Activated T-cell treated with anti-CD3 and anti-CD28 coated beads, Interleukin-2, amount 50 U/mL, for 1 hour (primary cell): ENCODE measurements around the gene TRAF1.

ENCODE experiments used
- DNase-seq: peaks from one replicate; pipeline ENCODE4 v3.0.0-alpha.2; 2020

TRAF1 gene

DNA sequence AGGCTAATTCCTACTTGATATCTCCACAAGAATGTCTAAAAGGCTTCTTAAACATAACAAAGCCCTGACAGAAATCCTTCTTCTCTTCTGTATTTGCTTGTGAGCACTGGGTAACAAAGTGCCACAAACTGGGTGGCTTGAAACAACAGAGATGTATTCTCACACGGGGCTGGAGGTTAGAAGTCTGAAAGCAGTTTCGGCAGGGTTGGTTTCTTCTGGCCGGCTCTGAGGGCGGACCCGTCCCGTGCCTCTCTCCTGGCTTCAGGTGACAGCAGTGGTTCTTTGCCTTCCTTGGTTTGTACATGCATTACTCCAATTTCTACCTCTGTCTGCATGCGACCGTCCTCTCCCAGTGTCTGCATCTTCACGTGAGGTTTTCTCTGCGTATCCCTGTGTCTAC, 14.0 kb upstream of the TRAF1 start:
- no peak for DNase-seq

- no peak for DNase-seq
Observed at GRCh38 chr9:120938851-120939250, 12.3 kb upstream of the TRAF1 start.

- DNase-seq, result no peak
Observed at GRCh38 chr9:120937596-120937995, 11.0 kb upstream of the TRAF1 start.

- DNase-seq, result no peak
Observed at GRCh38 chr9:120937127-120937526, 10.5 kb upstream of the TRAF1 start.

GRCh38 chr9:120936764-120937122, 10.1 kb upstream of the TRAF1 start:
- no peak for DNase-seq

- peak; percentile 92 for DNase-seq
Observed at GRCh38 chr9:120936011-120936763, 9.6 kb upstream of the TRAF1 start.

DNA sequence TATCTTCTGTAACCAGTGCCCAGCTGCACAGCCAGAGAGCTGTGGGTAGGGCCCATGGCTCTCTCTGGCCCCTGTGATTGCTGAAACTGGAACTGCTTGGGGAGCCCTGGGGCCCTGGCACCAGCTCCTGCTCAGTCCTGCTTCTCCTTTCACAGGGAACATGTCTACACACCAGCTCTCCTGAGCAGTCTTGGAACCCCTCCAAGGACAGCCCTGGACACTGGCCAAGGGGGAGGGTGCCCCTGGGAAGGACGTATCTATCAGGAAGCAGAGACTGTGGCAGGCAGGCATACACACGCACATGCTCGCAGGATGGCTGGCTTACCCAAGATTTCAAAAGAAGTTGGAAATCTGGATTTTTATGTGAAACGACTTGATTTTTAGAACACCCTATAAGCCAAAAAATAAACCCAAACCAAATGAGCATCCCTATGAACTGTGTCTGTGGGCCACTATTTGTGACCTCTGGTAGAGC, 8.8 kb upstream of the TRAF1 start:
- no peak for DNase-seq

DNA sequence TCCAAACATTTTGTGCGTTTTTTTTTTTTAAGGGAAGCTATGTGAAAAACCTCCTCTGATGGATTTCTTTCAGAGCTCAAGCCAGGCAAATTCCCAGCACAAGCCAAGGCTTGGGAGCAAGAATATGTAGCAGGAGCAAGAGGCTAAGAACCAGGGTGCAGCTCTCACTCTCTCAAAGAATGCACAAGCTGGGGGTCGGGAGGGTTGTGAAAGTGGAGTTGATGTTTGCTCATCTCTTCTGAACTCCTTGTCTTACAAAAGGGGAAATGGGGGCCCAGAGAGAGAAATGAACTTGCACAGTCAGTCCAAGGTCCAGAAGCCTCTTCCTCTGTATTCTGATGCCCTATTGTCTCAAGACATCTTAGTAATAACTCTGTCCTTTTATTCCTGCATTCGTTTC, 7.7 kb upstream of the TRAF1 start:
- no peak for DNase-seq

DNA sequence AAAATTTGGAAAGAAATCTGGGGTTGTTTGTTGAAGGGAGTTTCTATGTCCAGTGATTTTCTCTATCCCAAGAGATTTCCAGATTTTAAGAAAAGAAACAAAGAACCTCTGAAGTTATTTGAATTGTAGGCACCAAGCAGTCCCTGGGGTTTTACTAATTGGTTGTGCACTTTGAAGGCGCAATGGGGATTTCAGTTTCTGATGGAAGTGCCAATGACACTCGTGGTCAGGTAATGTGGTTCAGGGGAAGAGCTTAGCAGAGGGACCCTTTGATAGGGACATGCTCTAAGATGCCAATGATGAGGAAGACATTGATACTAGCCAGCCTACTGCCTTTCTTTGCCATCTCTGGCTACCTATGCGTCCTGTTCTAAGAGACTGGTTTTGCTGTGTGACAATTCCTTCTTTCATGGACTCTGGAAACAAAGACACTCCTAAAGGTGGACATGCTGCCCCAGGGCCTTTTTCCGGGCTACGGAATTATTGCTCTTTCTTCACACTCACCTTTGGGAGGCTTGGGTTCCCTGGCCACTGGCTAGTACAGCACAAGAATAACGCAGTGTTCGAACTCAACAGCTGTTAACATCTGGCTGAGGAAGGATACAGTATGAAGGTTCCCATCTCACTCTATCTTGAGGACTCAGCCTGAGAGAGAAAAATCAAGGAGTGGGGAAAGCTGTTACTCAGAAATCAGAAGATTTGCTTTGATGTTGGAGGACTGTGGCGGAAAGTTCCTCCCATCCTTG, 6.9 kb upstream of the TRAF1 start:
- no peak for DNase-seq

- DNase-seq, result no peak
Observed at GRCh38 chr9:120932086-120932823, 5.7 kb upstream of the TRAF1 start.

DNA sequence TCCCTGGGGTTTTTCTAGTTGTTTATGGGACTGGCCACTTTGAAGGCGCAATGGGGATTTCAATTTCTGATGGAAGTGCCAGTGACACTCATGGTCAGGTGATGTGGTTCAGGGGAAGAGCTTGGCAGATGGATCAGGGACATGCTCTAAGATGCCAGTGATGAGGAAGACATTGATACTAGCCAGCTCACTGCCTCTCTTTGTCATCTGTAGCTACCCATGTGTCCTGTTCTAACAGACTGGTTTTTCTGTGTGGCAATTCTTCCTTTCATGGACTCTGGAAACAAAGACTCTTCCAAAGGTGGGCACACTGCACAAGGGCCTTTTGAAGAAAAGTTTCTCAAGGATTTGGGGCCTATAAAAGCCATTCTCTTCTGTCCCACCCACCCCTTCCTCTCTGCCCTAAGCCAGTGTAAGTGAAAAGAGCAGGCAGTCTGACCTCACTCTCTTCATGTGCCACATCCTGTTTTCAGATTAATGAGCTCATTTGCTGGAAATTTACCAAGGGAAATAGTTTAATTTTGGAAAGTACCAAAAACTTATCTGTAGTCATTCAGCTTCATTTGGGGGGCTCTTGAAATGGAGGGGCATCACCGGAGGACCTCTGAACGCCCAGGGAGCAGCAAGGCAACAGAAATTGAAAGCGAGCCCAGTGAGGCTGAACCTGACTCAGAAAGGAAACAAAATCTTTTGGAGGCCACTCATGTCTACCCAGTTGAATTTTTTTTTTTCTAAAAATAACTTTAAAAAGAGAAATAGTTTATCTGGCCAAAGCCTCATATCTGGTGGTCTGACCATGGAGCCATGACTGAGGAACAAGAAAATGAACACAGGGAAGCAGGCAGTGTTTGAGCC, 4.9 kb upstream of the TRAF1 start:
- no peak for DNase-seq

- DNase-seq, result no peak
Observed at GRCh38 chr9:120929229-120929791, 2.7 kb upstream of the TRAF1 start.

DNA sequence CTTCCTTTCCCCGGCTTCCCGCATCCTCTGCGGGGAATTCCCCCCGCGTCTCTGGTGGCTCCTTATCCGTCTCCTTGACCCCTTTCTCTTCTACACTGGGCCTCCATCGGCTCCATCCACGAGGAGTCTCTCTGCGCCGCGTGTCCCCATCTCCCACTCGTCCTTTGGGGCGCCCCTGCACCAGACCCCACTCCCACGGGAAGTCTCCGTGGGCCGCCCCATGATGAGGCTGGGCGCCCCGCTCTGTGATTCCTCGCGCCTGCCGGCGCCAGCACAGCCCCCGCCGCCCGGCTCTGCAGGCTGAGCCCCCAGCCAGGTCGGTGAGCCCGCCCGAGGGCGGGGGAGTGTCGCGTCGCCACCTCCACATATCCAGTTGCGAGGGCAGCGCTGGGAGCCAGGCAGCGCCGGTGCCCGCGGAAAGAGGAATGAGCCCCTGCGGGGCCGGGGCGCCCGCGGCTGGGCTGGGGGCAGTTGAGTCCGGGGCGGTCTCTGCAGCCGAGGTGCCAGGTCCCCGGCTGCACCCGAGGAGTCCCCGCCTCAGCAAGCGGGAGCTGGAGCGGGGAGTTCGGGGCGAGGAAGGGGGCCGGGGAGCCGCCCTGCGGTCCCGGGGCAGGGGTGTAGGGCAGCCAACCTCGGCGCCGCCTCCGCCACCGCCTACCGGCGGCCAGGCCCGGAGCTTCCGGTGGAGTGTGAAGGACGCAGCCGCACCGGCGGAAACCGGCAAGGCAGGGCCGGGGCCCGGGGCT, 2.1 kb upstream of the TRAF1 start:
- peak; percentile 79 for DNase-seq

- no peak for DNase-seq
Observed at GRCh38 chr9:120928015-120928482, 1.5 kb upstream of the TRAF1 start.

DNA sequence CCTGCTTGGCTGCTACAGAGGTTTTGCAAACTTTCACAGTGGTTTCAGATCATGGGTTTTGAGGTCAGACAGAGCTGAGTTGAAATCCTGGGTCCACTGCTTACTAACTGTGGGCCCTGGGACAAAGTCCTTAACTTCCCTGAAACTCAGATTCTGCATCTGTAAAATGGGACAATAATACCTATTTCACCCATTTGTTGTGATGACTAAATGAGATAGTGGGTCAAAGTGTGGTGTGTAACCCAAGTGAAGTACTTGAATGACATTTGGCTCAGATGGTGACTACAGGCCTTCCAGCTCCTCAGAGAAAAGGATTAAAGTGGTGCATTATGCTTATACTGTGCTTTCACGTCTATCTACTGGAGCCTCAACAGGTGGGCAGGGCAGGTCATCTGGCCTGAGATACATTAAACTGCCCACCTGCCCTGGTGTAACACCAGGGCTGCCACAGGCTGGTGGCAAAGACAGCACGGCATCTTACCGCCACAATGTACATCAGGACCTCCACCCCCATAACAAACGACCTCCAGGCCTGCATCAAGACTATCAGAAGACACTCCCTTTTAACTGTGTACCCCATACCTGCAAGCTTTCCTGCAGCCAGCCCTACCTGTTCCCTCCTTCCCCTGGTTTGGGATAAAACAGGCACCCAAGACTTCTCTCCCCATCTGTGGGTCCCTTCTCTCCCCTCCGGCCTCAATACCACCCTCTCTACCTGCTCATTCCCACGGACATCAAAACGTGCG, 846 bp upstream of the TRAF1 start:
- no peak for DNase-seq

GRCh38 chr9:120925535-120926396, 830 bp downstream of the TRAF1 start:
- DNase-seq, result peak; percentile 80

- no peak for DNase-seq
Observed at GRCh38 chr9:120924698-120925534, 1.7 kb downstream of the TRAF1 start.

DNA sequence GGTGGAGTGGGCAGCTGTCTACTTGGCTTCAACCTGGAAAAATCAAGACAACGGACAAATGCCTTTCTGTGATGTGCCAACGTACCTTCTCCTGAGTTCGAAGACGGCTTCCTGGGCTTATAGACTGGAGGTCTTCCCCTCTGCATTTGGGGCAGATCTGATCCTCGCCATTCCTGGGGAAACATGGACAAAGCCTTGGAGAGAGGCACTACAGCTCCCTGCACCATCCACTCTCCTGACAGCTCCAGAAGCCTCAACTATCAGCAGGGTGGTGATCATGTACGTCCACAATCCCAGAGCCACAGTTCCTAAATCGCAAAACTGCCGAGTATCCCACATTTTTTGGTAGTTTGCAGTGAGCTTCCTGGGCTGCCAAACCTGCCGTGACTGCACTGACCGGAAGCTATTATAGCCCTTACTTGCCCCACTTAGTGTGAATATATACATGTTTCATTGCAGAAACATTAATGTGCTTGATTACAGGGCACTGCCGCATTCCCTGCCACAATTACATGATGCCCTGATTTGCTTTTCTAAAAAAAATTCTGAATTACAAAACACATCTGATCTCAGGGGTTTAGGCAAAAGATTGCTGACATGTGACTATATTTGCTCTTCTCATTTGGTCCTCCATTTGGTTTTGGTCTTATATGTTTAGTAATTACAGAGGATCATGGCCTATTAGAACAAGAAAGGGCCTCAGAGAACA, 2.8 kb downstream of the TRAF1 start:
- no peak for DNase-seq
